KMS-11 (cell line): ENCODE data around the gene TMCC3.

ENCODE experiments used
- H2AFZ ChIP-seq: fragments of 200-600 bp; sonication (generic); 2 replicates; pipeline ENCODE4 v1.6.1; 2016; ENCODE audit warnings: antibody characterized with exemption, mixed run types, low read depth
- H3K27ac ChIP-seq: fragments of 200-600 bp; sonication (generic); 2 replicates; pipeline ENCODE4 v1.6.1; 2016; ENCODE audit warnings: mild to moderate bottlenecking, mixed run types
- H3K27me3 ChIP-seq: fragments of 200-600 bp; sonication (generic); 2 replicates; pipeline ENCODE4 v1.6.1; 2017; ENCODE audit warnings: mild to moderate bottlenecking, low read depth, mixed run types, moderate library complexity; ENCODE audit not compliant: insufficient read depth
- H3K36me3 ChIP-seq: fragments of 200-600 bp; sonication (generic); 2 replicates; pipeline ENCODE4 v1.6.1; 2017; ENCODE audit warnings: mild to moderate bottlenecking, mixed run types; ENCODE audit not compliant: insufficient read depth
- H3K4me1 ChIP-seq: fragments of 200-600 bp; sonication (generic); 2 replicates; pipeline ENCODE4 v1.6.1; 2016; ENCODE audit warnings: mild to moderate bottlenecking, low read depth, mixed run types; ENCODE audit not compliant: poor library complexity, severe bottlenecking
- H3K4me2 ChIP-seq: fragments of 200-600 bp; sonication (generic); 2 replicates; pipeline ENCODE4 v1.7.0; 2016; ENCODE audit warnings: mild to moderate bottlenecking, mixed run types
- H3K4me3 ChIP-seq: fragments of 200-600 bp; sonication (generic); IDR thresholded peaks from 2 replicates; pipeline ENCODE4 v1.6.1; 2017; ENCODE audit warnings: low read depth, low read length, mixed read lengths; ENCODE audit not compliant: insufficient read depth
- H3K79me2 ChIP-seq: fragments of 200-600 bp; sonication (generic); 2 replicates; pipeline ENCODE4 v1.6.1; 2016; ENCODE audit warnings: low read depth, mixed run types; ENCODE audit not compliant: insufficient read depth
- H3K9ac ChIP-seq: fragments of 200-600 bp; sonication (generic); 2 replicates; pipeline ENCODE4 v1.6.1; 2016; ENCODE audit warnings: mild to moderate bottlenecking, mixed run types
- H4K20me1 ChIP-seq: fragments of 200-600 bp; sonication (generic); 2 replicates; pipeline ENCODE4 v1.6.1; 2016; ENCODE audit warnings: mild to moderate bottlenecking, mixed run types; ENCODE audit not compliant: insufficient read depth
- CTCF ChIP-seq: fragments of 200-600 bp; sonication (generic); conservative IDR thresholded peaks from 2 replicates; pipeline ENCODE4 v1.6.1; 2017; ENCODE audit warnings: low read depth, mild to moderate bottlenecking, antibody characterized with exemption, low read length, moderate library complexity, mixed read lengths

Gene TMCC3

GRCh38 chr12:94676031-94676641, 25.8 kb upstream of the TMCC3 start:
- H2AFZ ChIP-seq, result no peak overlapping the region
- no peaks in the 10 kb centered on the region for H3K79me2 ChIP-seq
- no peak overlapping the region for H3K27ac ChIP-seq
- no peaks in the 10 kb centered on the region for H3K27me3 ChIP-seq
- peaks cover 14% of the 10 kb centered on the region for H3K4me1 ChIP-seq
- H3K36me3 ChIP-seq, result no peaks in the 10 kb centered on the region
- H4K20me1 ChIP-seq, result no peaks in the 10 kb centered on the region
- H3K9ac ChIP-seq, result no peak overlapping the region
- TF ChIP-seq CTCF, result no peak
- no peak overlapping the region for H3K4me2 ChIP-seq
- H3K4me3 ChIP-seq, result no peak overlapping the region

GRCh38 chr12:94674835-94675234, 24.5 kb upstream of the TMCC3 start:
- TF ChIP-seq CTCF, result no peak
- Histone ChIP-seq H3K4me3 (no peak overlapping the region), H3K79me2 (no peaks in the 10 kb centered on the region), H3K27ac (no peak overlapping the region), H3K4me1 (peaks cover 14% of the 10 kb centered on the region), H3K27me3 (no peaks in the 10 kb centered on the region), H4K20me1 (no peaks in the 10 kb centered on the region), H3K36me3 (no peaks in the 10 kb centered on the region), H2AFZ (no peak overlapping the region), H3K9ac (no peak overlapping the region), H3K4me2 (no peak overlapping the region)

DNA sequence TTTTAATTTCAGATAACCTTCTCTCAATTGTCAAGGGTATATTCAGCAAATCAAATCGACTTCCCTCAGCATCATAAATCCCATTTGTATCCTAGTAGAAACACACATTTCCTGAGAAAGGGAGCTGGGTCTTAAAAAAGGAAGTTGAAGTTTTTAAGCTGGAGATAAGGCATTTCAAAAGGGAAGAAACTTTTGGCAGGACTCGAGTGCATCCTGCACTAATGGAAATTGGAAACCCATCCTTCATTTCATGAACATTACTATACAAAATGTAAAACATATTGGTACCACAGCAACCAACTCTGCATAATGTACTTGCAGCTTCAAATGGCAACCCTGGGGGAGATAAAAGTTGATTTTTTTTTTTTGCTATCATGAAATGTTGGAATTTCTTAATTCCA, 23.7 kb upstream of the TMCC3 start:
- Histone ChIP-seq H3K4me2 (no peak overlapping the region), H3K36me3 (no peaks in the 10 kb centered on the region), H3K79me2 (no peaks in the 10 kb centered on the region), H3K27me3 (no peaks in the 10 kb centered on the region), H3K4me1 (peaks cover 14% of the 10 kb centered on the region), H3K27ac (no peak overlapping the region), H4K20me1 (no peaks in the 10 kb centered on the region), H2AFZ (no peak overlapping the region), H3K9ac (no peak overlapping the region), H3K4me3 (no peak overlapping the region)
- TF ChIP-seq CTCF, result no peak

DNA sequence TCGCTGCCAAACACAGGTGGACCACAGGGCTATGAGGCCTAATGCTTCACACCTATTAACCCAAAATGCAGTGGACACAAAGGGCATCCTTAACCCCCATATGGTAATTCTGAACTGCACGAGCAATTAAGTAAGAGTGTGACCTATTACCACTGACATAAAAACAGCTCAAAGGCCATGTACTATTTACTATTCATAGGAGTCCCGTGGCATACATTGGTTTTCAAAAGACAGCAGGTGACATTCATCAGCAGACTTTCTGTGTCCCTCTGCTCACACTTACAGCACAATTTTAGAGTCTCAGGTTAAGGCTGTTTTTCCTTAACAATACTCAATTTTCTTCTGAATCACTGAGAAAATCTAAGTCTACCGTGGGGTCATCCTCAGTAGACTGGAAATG, 23.1 kb upstream of the TMCC3 start:
- H2AFZ ChIP-seq, result no peak overlapping the region
- no peak overlapping the region for H3K4me2 ChIP-seq
- no peaks in the 10 kb centered on the region for H3K27me3 ChIP-seq
- H4K20me1 ChIP-seq, result no peaks in the 10 kb centered on the region
- H3K9ac ChIP-seq, result no peak overlapping the region
- no peaks in the 10 kb centered on the region for H3K36me3 ChIP-seq
- no peak overlapping the region for H3K4me3 ChIP-seq
- H3K27ac ChIP-seq, result no peak overlapping the region
- TF ChIP-seq CTCF, result no peak
- H3K4me1 ChIP-seq, result peaks cover 14% of the 10 kb centered on the region
- no peaks in the 10 kb centered on the region for H3K79me2 ChIP-seq
